Measurements from ENCODE around the gene NEDD8. TPM values are rescaled to one million over a fixed set of nuclear protein-coding genes. Genes with fewer than 3 reads are reported as not detected.

Gene NEDD8
- total and polyA plus RNA-seq, 8 donors, result 162 to 219 (median 200) TPM

DNA sequence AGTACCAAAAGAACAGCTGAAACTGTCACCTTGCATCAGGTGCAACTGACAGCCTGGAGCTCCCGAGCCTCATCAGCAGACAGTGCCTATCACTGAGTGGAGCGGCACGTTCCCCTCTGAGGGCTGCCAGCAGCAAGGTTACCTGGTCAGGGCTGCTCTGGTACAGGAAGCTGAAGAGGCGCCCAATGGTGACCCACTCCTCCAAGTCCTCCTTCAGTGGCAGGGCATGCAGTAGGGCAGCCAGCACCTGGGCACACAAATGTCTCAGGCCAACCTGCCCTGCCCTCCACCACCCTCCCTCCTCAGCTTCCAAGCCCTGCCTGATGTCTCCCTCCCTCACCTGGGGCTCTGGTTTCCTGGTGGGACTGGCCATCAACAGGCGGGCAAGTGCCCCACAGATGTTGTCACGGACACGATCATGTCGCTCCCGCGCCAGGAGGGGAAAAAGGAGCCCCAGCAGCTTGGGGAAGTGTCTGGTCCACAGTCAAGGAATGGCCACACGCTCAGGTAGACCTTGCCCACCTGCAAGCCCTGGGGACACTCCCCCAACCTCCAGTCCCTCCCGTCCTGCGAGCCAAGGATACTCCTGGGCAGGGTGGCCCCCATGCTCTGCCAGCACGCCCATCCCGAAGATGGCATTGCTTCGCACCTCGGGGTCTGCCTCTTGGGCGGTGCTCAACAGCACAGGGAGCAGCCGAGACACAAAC, 50.6 kb downstream of the NEDD8 start:
- TF ChIP-seq, protein P1, sequence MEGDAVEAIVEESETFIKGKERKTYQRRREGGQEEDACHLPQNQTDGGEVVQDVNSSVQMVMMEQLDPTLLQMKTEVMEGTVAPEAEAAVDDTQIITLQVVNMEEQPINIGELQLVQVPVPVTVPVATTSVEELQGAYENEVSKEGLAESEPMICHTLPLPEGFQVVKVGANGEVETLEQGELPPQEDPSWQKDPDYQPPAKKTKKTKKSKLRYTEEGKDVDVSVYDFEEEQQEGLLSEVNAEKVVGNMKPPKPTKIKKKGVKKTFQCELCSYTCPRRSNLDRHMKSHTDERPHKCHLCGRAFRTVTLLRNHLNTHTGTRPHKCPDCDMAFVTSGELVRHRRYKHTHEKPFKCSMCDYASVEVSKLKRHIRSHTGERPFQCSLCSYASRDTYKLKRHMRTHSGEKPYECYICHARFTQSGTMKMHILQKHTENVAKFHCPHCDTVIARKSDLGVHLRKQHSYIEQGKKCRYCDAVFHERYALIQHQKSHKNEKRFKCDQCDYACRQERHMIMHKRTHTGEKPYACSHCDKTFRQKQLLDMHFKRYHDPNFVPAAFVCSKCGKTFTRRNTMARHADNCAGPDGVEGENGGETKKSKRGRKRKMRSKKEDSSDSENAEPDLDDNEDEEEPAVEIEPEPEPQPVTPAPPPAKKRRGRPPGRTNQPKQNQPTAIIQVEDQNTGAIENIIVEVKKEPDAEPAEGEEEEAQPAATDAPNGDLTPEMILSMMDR (IDR thresholded peaks at IDR 0.05), result no peak
- Histone ChIP-seq H3K4me1 (no peaks in the 10 kb centered on the region), H3K27ac (no peak overlapping the region), H3K36me3 (peaks cover 0 to 100% of the 10 kb centered on the region in 2 donors), H3K9me3 (no peaks in the 10 kb centered on the region), H3K27me3 (no peaks in the 10 kb centered on the region), H3K4me3 (no peak overlapping the region)
- DNase-seq, result peak in 1 of 4 donors; percentile 63
- intact Hi-C loops (cut with DNase I), result no loop called here
- ATAC-seq, result no peak

DNA sequence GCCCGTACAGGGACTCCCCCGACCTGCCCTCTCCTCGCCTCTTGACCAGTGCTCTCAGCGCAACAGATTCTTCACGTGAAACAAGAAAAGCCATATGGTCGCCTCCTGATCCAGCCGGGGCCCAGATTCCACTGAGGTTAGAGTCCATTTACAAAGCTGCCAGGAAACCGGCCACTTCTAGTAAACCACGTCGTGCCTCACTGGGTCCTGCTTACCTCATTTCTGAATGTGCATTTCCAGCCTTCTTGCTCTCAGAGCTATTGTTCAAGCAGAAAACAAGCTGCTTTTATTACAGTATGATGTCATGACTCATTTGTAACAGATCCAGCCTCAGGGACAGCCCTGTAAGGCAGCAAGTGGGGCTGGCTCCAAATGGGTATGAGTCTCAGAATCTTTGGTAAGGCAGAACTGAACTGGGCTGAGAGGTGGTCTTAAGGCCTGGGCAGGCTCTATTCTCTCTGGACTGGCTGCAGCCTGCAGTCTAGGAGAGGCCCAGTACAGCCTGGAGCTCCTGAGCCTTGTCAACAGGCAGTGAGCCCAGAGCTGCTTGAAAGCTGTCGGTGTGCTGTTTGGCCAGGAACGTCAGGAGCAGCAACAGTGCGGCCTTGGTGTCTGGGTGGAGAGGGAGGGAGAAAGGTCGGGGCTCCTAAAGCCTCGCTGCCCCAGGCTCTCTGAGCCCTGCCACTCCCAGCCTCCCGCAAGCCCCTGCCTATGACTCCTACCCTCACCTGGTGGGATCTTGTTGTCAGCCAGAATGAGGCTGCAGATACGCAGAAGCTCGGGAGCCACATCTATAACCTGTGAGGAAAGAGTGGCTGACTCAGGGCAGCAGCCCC, 52.0 kb downstream of the NEDD8 start:
- TF ChIP-seq, protein P1 (IDR thresholded peaks at IDR 0.05), result no peak
- no peaks in the 10 kb centered on the region for H3K27me3 ChIP-seq
- intact Hi-C loops (cut with DNase I), result no loop called here
- H3K9me3 ChIP-seq, result no peaks in the 10 kb centered on the region
- DNase-seq (peak in 1 of 4 donors; percentile 32), ATAC-seq (no peak)
- no peaks in the 10 kb centered on the region for H3K4me1 ChIP-seq
- H3K27ac ChIP-seq, result no peak overlapping the region
- peaks cover 0 to 100% of the 10 kb centered on the region in 2 donors for H3K36me3 ChIP-seq
- no peak overlapping the region for H3K4me3 ChIP-seq

GRCh38 chr14:24179294-24179960, 52.7 kb downstream of the NEDD8 start:
- H3K9me3 ChIP-seq, result no peaks in the 10 kb centered on the region
- intact Hi-C loops (cut with DNase I), result no loop called here
- TF ChIP-seq, protein P1 (IDR thresholded peaks at IDR 0.05), result no peak
- H3K4me1 ChIP-seq, result no peaks in the 10 kb centered on the region
- no peak overlapping the region for H3K27ac ChIP-seq
- ATAC-seq (no peak), DNase-seq (peak in 1 of 4 donors; percentile 49)
- H3K27me3 ChIP-seq, result no peaks in the 10 kb centered on the region
- peaks cover 0 to 100% of the 10 kb centered on the region in 2 donors for H3K36me3 ChIP-seq
- H3K4me3 ChIP-seq, result no peak overlapping the region

DNA sequence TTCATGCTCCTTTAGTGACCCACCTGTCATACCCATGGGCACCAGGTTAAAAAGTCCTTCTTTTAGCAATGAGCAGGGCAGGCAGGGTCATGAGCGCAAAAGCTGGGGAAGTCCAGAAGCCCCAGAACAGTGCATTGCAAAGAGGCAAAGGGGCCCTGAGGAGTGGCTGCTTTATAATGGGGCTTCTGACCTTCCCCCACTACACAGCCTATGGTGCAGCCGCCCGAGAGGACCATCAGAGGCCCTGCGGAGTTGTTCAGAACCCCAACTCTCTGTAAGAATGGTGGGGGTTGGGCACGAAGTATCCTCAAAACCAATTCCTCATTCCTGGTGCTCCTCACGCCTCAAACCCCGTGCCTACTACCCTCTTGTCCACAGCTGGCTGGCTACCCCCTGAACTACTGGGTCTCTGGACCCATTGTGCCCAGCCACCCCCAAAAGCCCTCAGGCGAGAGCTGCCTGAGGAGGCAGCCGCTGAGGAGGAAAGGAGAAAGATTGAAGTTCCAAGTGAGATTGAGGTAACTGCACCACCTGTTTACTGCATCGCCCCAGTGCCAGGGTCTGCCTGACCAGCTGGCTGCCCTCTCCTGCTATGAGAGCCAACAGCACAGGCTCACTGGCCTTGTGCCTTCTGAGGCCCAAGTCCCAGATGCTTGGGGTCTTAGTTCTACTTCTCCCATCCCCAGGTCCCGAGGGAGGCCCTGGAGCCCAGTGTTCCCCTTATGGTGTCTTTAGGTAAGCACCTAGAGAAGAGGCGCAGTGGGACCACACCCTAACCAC, 53.6 kb downstream of the NEDD8 start:
- Histone ChIP-seq H3K36me3 (peaks cover 0 to 100% of the 10 kb centered on the region in 2 donors), H3K4me3 (no peak overlapping the region), H3K27me3 (no peaks in the 10 kb centered on the region), H3K27ac (no peak overlapping the region), H3K9me3 (no peaks in the 10 kb centered on the region), H3K4me1 (no peaks in the 10 kb centered on the region)
- intact Hi-C loops (cut with DNase I), result no loop called here
- DNase-seq (peak in 1 of 4 donors; percentile 18), ATAC-seq (no peak)
- TF ChIP-seq, protein P1 (IDR thresholded peaks at IDR 0.05), result no peak
